ENCODE data around the gene SH3TC1. TPM values are rescaled to one million over a fixed set of nuclear protein-coding genes. Genes with fewer than 3 reads are reported as not detected.

SH3TC1 gene
- polyA plus RNA-seq, 3 donors: 36.9 to 85.7 (median 41.9) TPM

GRCh38 chr4:8245884-8246833 lies 47.1 kb downstream of the SH3TC1 start:
- Mint-ChIP-seq H3K27me3 (ENCODE audit: low read depth in 3 of 3) (peaks cover 1 to 4% (median 3%) of the 10 kb centered on the region in 3 donors), H3K9me3 (peaks cover 0 to 6% (median 0%) of the 10 kb centered on the region in 7 donors), H3K4me1 (peaks cover 28% of the 10 kb centered on the region), H3K27ac (peak overlapping the region in 1 of 7 donors; percentile 50), H3K36me3 (peaks cover 20 to 24% of the 10 kb centered on the region in 2 donors), H3K4me3 (no peak overlapping the region)
- Histone ChIP-seq H3K9ac (ENCODE audit: insufficient read depth, low read length, poor library complexity, severe bottlenecking) (no peak overlapping the region), H3K4me2 (replicated peaks; ENCODE audit: extremely low read depth, low read length, poor library complexity, severe bottlenecking) (no peak overlapping the region), H3K27me3 (ENCODE audit: control insufficient read depth in 2 of 2, insufficient read depth in 2 of 2, low read length in 2 of 2) (no peaks in the 10 kb centered on the region), H3K9me3 (replicated peaks in 1 of 2; ENCODE audit: control insufficient read depth in 1 of 2, insufficient read depth in 1 of 2, low read length in 2 of 2) (no peaks in the 10 kb centered on the region), H3K4me1 (ENCODE audit: control insufficient read depth in 1 of 2, insufficient read depth in 2 of 2, low read length in 2 of 2) (peaks cover 3 to 8% of the 10 kb centered on the region in 2 donors), H4K20me1 (ENCODE audit: insufficient read depth, low read length) (peaks cover 24% of the 10 kb centered on the region), H3K36me3 (replicated peaks in 1 of 2; ENCODE audit: control insufficient read depth in 1 of 2, insufficient read depth in 2 of 2, low read length in 2 of 2) (peaks cover 11 to 22% of the 10 kb centered on the region in 2 donors), H3K79me2 (ENCODE audit: insufficient read depth, low read length) (no peaks in the 10 kb centered on the region), H2AFZ (ENCODE audit: insufficient read depth, low read depth, low read length, poor library complexity, severe bottlenecking) (no peak overlapping the region), H3K27ac (ENCODE audit: low read depth in 1 of 2, low read length in 2 of 2) (no peak overlapping the region), H3K4me3 (replicated peaks in 1 of 3; ENCODE audit: low read depth in 2 of 3, low read length in 3 of 3) (no peak overlapping the region)
- 66% methylated on average over 26 of the region's 31 CpGs for WGBS (ENCODE audit: insufficient coverage)
- intact Hi-C loops (cut with micrococcal nuclease): no loop called here
- no peak for DNase-seq
- no peak for TF ChIP-seq CTCF (IDR thresholded peaks at IDR 0.05)

GRCh38 chr4:8247047-8247930 lies 48.2 kb downstream of the SH3TC1 start:
- H3K4me1 ChIP-seq (ENCODE audit: control insufficient read depth in 1 of 2, insufficient read depth in 2 of 2, low read length in 2 of 2): peaks cover 2 to 3% of the 10 kb centered on the region in 2 donors

More at GRCh38 chr4:8247047-8247930, 48.2 kb downstream of the SH3TC1 start:
- H3K9me3 Mint-ChIP-seq: peaks cover 0 to 6% (median 0%) of the 10 kb centered on the region in 7 donors
- H3K27me3 ChIP-seq (ENCODE audit: control insufficient read depth in 2 of 2, insufficient read depth in 2 of 2, low read length in 2 of 2): no peaks in the 10 kb centered on the region
- H3K4me3 ChIP-seq (replicated peaks in 1 of 3; ENCODE audit: low read depth in 2 of 3, low read length in 3 of 3): no peak overlapping the region
- H3K9ac ChIP-seq (ENCODE audit: insufficient read depth, low read length, poor library complexity, severe bottlenecking): no peak overlapping the region
- no peak overlapping the region for H3K27ac ChIP-seq (ENCODE audit: low read depth in 1 of 2, low read length in 2 of 2)
- DNase-seq: no peak
- peaks cover 3 to 4% (median 3%) of the 10 kb centered on the region in 3 donors for H3K27me3 Mint-ChIP-seq (ENCODE audit: low read depth in 3 of 3)
- WGBS (ENCODE audit: insufficient coverage): 69% methylated on average over 30 of the region's 31 CpGs
- H3K4me1 Mint-ChIP-seq: peaks cover 21% of the 10 kb centered on the region
- H3K36me3 Mint-ChIP-seq: peaks cover 11 to 15% of the 10 kb centered on the region in 2 donors
- no peak for TF ChIP-seq CTCF (IDR thresholded peaks at IDR 0.05)
- no peak overlapping the region for H3K27ac Mint-ChIP-seq
- H2AFZ ChIP-seq (ENCODE audit: insufficient read depth, low read depth, low read length, poor library complexity, severe bottlenecking): no peak overlapping the region
- peaks cover 3 to 11% of the 10 kb centered on the region in 2 donors for H3K36me3 ChIP-seq (replicated peaks in 1 of 2; ENCODE audit: control insufficient read depth in 1 of 2, insufficient read depth in 2 of 2, low read length in 2 of 2)
- peaks cover 13% of the 10 kb centered on the region for H4K20me1 ChIP-seq (ENCODE audit: insufficient read depth, low read length)
- H3K79me2 ChIP-seq (ENCODE audit: insufficient read depth, low read length): no peaks in the 10 kb centered on the region
- intact Hi-C loops (cut with micrococcal nuclease): no loop called here
- no peaks in the 10 kb centered on the region for H3K9me3 ChIP-seq (replicated peaks in 1 of 2; ENCODE audit: control insufficient read depth in 1 of 2, insufficient read depth in 1 of 2, low read length in 2 of 2)
- no peak overlapping the region for H3K4me3 Mint-ChIP-seq
- no peak overlapping the region for H3K4me2 ChIP-seq (replicated peaks; ENCODE audit: extremely low read depth, low read length, poor library complexity, severe bottlenecking)

Data from CD14-positive monocyte (primary cell).